H1 (cell line): ENCODE results near the gene ADRA2B. TPM values are rescaled to one million over a fixed set of nuclear protein-coding genes. Genes with fewer than 3 reads are reported as not detected.
A peak's percentile ranks its signal among the peaks of the same experiment; 100 is the strongest.

Experiments used
- CTCF ChIA-PET: fragments of 300-600 bp; sonication (Branson Sonifier 250); formaldehyde crosslinking; loops from one replicate; lab custom pipeline; 2021; ENCODE audit not compliant: partially characterized antibody; lab: Charles Lee
- POLR2A ChIA-PET: fragments of 300-600 bp; sonication (Branson Sonifier 250); formaldehyde crosslinking; loops from one replicate; lab custom pipeline; 2021; ENCODE audit warnings: inconsistent platforms; ENCODE audit not compliant: partially characterized antibody; lab: Charles Lee
- DNase-seq, 2 experiments: peaks; one replicate each; pipeline versions ENCODE4 v3.0.0 to v3.0.0-alpha.2; 2010 to 2022; ENCODE audit warnings: low spot score in 2 of 2, low read depth in 1 of 2, mixed read lengths in 1 of 2
- FAIRE-seq: peaks from 2 replicates; lab custom pipeline; 2011; peaks lifted over from hg19 to GRCh38; lab: Jason Lieb, UNC
- H2AFZ ChIP-seq: 2 replicates; pipeline ENCODE4 v1.8.1; 2012; ENCODE audit warnings: low read length, inconsistent platforms
- H2AK5ac ChIP-seq: 2 replicates; pipeline ENCODE4 v1.6.1; 2013; ENCODE audit warnings: low read depth, low read length
- H2BK120ac ChIP-seq: replicated peaks from 2 replicates; pipeline ENCODE3; 2013; ENCODE audit warnings: low read depth, low read length, inconsistent platforms
- H2BK12ac ChIP-seq: 2 replicates; pipeline ENCODE4 v1.6.1; 2013; ENCODE audit warnings: low read depth, low read length
- H2BK15ac ChIP-seq: 2 replicates; pipeline ENCODE4 v1.6.1; 2013; ENCODE audit warnings: low read length
- H2BK20ac ChIP-seq: 2 replicates; pipeline ENCODE4 v1.6.1; 2013; ENCODE audit warnings: low read length
- H2BK5ac ChIP-seq: 2 replicates; pipeline ENCODE4 v1.6.1; 2013; ENCODE audit warnings: low read depth, low read length
- H3K14ac ChIP-seq: 2 replicates; pipeline ENCODE4 v1.6.1; 2013; ENCODE audit warnings: inconsistent platforms; ENCODE audit not compliant: insufficient read length
- H3K18ac ChIP-seq: 2 replicates; pipeline ENCODE4 v1.6.1; 2013; ENCODE audit warnings: low read length; ENCODE audit errors: extremely low read depth
- H3K23ac ChIP-seq: 2 replicates; pipeline ENCODE4 v1.6.1; 2013; ENCODE audit warnings: inconsistent platforms; ENCODE audit not compliant: insufficient read length
- H3K23me2 ChIP-seq: 2 replicates; pipeline ENCODE4 v1.6.1; 2013; ENCODE audit warnings: low read depth, low read length
- H3K27ac ChIP-seq: 2 replicates; pipeline ENCODE4 v1.6.1; 2011; ENCODE audit warnings: low read depth, low read length, inconsistent platforms
- H3K27me3 ChIP-seq, 4 experiments: replicated peaks in 1 of 4; 1 replicate in 1 of 4; 2 replicates in 3 of 4; pipeline versions ENCODE4 v1.6.1 to v1.8.1; 2011 to 2013; ENCODE audit warnings: low read length in 3 of 4, mild to moderate bottlenecking in 3 of 4, inconsistent platforms in 2 of 4, mixed read lengths in 2 of 4, moderate library complexity in 1 of 4; ENCODE audit not compliant: control insufficient read depth in 3 of 4, insufficient read depth in 3 of 4; ENCODE audit errors: extremely low read depth in 1 of 4
- H3K36me3 ChIP-seq, 4 experiments: 2 replicates each; pipeline versions ENCODE4 v1.6.1 to v1.8.1; 2011 to 2013; ENCODE audit warnings: mild to moderate bottlenecking in 4 of 4, low read length in 3 of 4, moderate library complexity in 2 of 4, control low read depth in 1 of 4, inconsistent platforms in 1 of 4; ENCODE audit not compliant: insufficient read depth in 4 of 4, control insufficient read depth in 2 of 4
- H3K4ac ChIP-seq: replicated peaks from 2 replicates; pipeline ENCODE3; 2013; ENCODE audit warnings: low read length, low read depth, mixed read lengths, inconsistent platforms; ENCODE audit not compliant: insufficient read length
- H3K4me1 ChIP-seq, 4 experiments: replicated peaks in 1 of 4; 1 replicate in 1 of 4; 2 replicates in 3 of 4; pipeline versions ENCODE4 v1.6.1 to v1.8.1; 2011 to 2013; ENCODE audit warnings: low read length in 3 of 4, inconsistent platforms in 2 of 4, mixed read lengths in 1 of 4; ENCODE audit not compliant: insufficient read depth in 4 of 4, control insufficient read depth in 3 of 4
- H3K4me2 ChIP-seq, 2 experiments: 2 replicates each; pipeline versions ENCODE4 v1.6.1 to v1.8.1; 2011 to 2013; ENCODE audit warnings: low read depth in 2 of 2, low read length in 2 of 2, control low read depth in 1 of 2, inconsistent platforms in 1 of 2, mild to moderate bottlenecking in 1 of 2; ENCODE audit not compliant: insufficient read depth in 1 of 2
- H3K4me3 ChIP-seq, 4 experiments: fragments of 200-600, 300-600 bp in 1 of 4; sonication (generic), shearing (Covaris generic), sonication (Bioruptor Twin) in 1 of 4; 2 replicates each; pipeline versions ENCODE4 v1.5.1 to v1.8.1; 2011 to 2016; ENCODE audit warnings: low read length in 4 of 4, low read depth in 3 of 4, control low read depth in 2 of 4, inconsistent platforms in 2 of 4, mild to moderate bottlenecking in 2 of 4, mixed read lengths in 1 of 4, moderate library complexity in 1 of 4; ENCODE audit not compliant: insufficient read depth in 2 of 4; ENCODE audit errors: extremely low read depth in 1 of 4
- H3K56ac ChIP-seq: replicated peaks from 2 replicates; pipeline ENCODE3; 2013; ENCODE audit warnings: low read depth, mild to moderate bottlenecking, mixed read lengths, low read length, inconsistent platforms; ENCODE audit not compliant: insufficient read length
- H3K79me1 ChIP-seq: 2 replicates; pipeline ENCODE4 v1.6.1; 2013; ENCODE audit warnings: low read depth, low read length, control low read depth
- H3K79me2 ChIP-seq, 2 experiments: 2 replicates each; pipeline versions ENCODE4 v1.6.1 to v1.8.1; 2012 to 2013; ENCODE audit warnings: low read length in 2 of 2, mild to moderate bottlenecking in 2 of 2, inconsistent platforms in 1 of 2; ENCODE audit not compliant: insufficient read depth in 2 of 2, control insufficient read depth in 1 of 2
- H3K9ac ChIP-seq, 4 experiments: replicated peaks in 1 of 4; 1 replicate in 1 of 4; 2 replicates in 3 of 4; pipeline versions ENCODE4 v1.6.1 to v1.8.1; 2011 to 2013; ENCODE audit warnings: low read depth in 3 of 4, low read length in 3 of 4, control low read depth in 2 of 4, mild to moderate bottlenecking in 2 of 4, moderate library complexity in 2 of 4, inconsistent platforms in 1 of 4; ENCODE audit errors: extremely low read depth in 1 of 4
- H3K9me3 ChIP-seq, 2 experiments: 2 replicates each; pipeline versions ENCODE4 v1.6.1 to v1.8.1; 2012 to 2013; ENCODE audit warnings: mild to moderate bottlenecking in 2 of 2, moderate library complexity in 2 of 2, control low read depth in 1 of 2, inconsistent platforms in 1 of 2, low read depth in 1 of 2, low read length in 1 of 2, mixed read lengths in 1 of 2; ENCODE audit not compliant: insufficient read depth in 2 of 2
- H4K20me1 ChIP-seq, 2 experiments: replicated peaks in 1 of 2; 2 replicates each; pipeline versions ENCODE3 to v1.8.1; 2011 to 2013; ENCODE audit warnings: inconsistent platforms in 2 of 2, low read length in 2 of 2, mild to moderate bottlenecking in 1 of 2; ENCODE audit not compliant: insufficient read depth in 2 of 2, control insufficient read depth in 1 of 2
- H4K5ac ChIP-seq: 2 replicates; pipeline ENCODE4 v1.6.1; 2013; ENCODE audit warnings: low read length, low read depth, mixed read lengths, inconsistent platforms; ENCODE audit not compliant: insufficient read length
- H4K8ac ChIP-seq: 2 replicates; pipeline ENCODE4 v1.8.0; 2013; ENCODE audit warnings: mild to moderate bottlenecking, moderate library complexity, low read length, inconsistent platforms; ENCODE audit not compliant: insufficient read depth; ENCODE audit errors: extremely low read depth
- H4K91ac ChIP-seq: replicated peaks from 2 replicates; pipeline ENCODE3; 2013; ENCODE audit warnings: low read length, mixed read lengths, inconsistent platforms; ENCODE audit not compliant: insufficient read length
- BCL11A ChIP-seq, 2 experiments: IDR thresholded peaks; one replicate each; pipeline ENCODE4 v1.6.1; 2011; ENCODE audit warnings: low read depth in 2 of 2, low read length in 2 of 2, mild to moderate bottlenecking in 2 of 2
- CREB1 ChIP-seq: IDR thresholded peaks from 2 replicates; pipeline ENCODE4 v1.6.1; 2012; ENCODE audit warnings: inconsistent platforms
- KDM4A ChIP-seq: IDR thresholded peaks from one replicate; pipeline ENCODE4 v1.7.1; 2012; ENCODE audit warnings: low read depth, mild to moderate bottlenecking, moderate library complexity, low read length, inconsistent platforms; ENCODE audit not compliant: severe bottlenecking
- TAF7 ChIP-seq: optimal IDR thresholded peaks from 2 replicates; pipeline ENCODE3; 2011; ENCODE audit warnings: low read depth, mild to moderate bottlenecking, inconsistent platforms, low read length, moderate library complexity, borderline replicate concordance
- YY1 ChIP-seq: IDR thresholded peaks from 2 replicates; pipeline ENCODE4 v1.6.1; 2011; ENCODE audit warnings: low read depth, mild to moderate bottlenecking, low read length
- WGBS, 2 experiments: shearing (Covaris generic) in 1 of 2; methylation state at CpG; one replicate each; pipeline versions ENCODE4 v1.1.6 to v1.1.7; 2013 to 2015; ENCODE audit warnings: low lambda C conversion rate in 2 of 2, mixed read lengths in 2 of 2, inconsistent platforms in 1 of 2, low coverage in 1 of 2, missing lambda C conversion rate in 1 of 2; ENCODE audit not compliant: insufficient replicate concordance in 2 of 2, insufficient coverage in 1 of 2, insufficient read length in 1 of 2; ENCODE audit errors: extremely low coverage in 1 of 2, missing lambda C conversion rate in 1 of 2; 5-methylcytosine and 5-hydroxymethylcytosine counted together
- polyA plus RNA-seq, 7 experiments: library from polyadenylated mRNA; depleted of rRNA in 3 of 7; stranded (reverse) in 5 of 7; unstranded in 2 of 7; fragments of >200 nt in 5 of 7; fragments of 200-250 nt in 2 of 7; gene quantifications; 1 replicate in 5 of 7; 2 replicates in 1 of 7; 4 replicates in 1 of 7; pipeline versions ENCODE4 v1.2.1 to v1.2.3, GENCODE V29; 2011 to 2013; ENCODE audit warnings: missing spikeins in 2 of 7, mixed read lengths in 2 of 7
- total RNA-seq: library from RNA; stranded (reverse); fragmentation: NEBNext Ultra II Directional; extraction: Animal tissue kit (Norgen Biotek cat#: 25700); gene quantifications from 2 replicates; pipeline ENCODE4 v1.2.1, GENCODE V29; 2021

The ADRA2B gene
- total and polyA plus RNA-seq, 2 of the 8 experiments (the other 6 are each of a cell fraction or from before 2014, with no cell fraction given): 5.8 to 6.5 TPM

DNA sequence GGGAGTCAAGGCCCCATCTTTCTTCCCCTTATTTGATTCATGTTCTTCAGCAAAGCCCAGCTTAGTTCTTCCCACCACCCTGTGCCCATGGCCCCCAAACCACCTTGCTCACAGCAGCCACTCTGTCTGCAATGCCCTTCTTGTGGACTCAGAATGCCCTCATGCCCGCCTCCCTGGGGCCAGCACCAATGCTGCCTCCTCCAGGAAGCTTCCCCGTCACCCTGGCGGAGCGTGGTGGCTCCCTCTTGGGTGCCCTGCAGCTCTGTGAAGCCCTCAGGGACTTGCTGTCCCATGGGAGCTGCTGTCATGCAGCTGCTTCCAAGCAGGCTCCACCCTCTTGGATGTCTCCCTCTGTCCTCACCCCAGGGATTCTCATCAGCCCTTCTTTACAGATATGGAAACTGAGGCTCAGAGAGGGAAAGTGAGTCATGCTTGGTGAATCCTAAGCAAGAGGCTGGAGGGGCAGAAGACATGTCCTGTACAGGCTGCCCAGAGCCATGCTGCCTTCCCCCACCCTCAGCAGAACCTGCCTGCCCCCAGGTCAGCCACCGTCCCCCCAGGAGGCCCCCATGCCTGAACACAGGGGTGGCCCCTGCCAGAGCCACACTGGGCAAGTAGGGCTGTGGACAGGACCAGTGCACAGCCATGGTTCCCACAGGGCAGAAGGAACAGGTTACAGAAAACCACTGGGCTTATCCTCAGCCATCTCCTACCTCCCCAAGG is 40.7 kb upstream of the ADRA2B start:
- no peak overlapping the region for H2BK15ac ChIP-seq
- no peaks in the 10 kb centered on the region for H3K79me2 ChIP-seq
- H3K27ac ChIP-seq: no peak overlapping the region
- no peak overlapping the region for H3K4me3 ChIP-seq
- H3K18ac ChIP-seq: peak overlapping the region; percentile 13; the same call in 1 of the 2 replicates
- no peak overlapping the region for H2BK20ac ChIP-seq
- peaks cover 0 to 17% (median 4%) of the 10 kb centered on the region in 4 experiments; a peak in 6 of 7 replicates for H3K4me1 ChIP-seq
- ChIA-PET POLR2A (interaction anchor here (1.5 kb wide), 1 partner anchor 13 kb away, joined by 3 read pairs; no protein-coding TSS in a partner anchor), CTCF (interaction anchor here (0.5 to 1.1 kb wide), 2 partner anchors 17 to 115 kb away, joined by 3 read pairs; no protein-coding TSS in a partner anchor)
- no peaks in the 10 kb centered on the region for H3K79me1 ChIP-seq
- H3K4ac ChIP-seq: no peak overlapping the region
- no peak overlapping the region for H2BK120ac ChIP-seq
- no peaks in the 10 kb centered on the region for H3K36me3 ChIP-seq
- no peak overlapping the region for H4K8ac ChIP-seq
- H3K14ac ChIP-seq: no peak overlapping the region
- H4K91ac ChIP-seq: no peak overlapping the region
- H2AK5ac ChIP-seq: no peak overlapping the region
- H3K9ac ChIP-seq: no peak overlapping the region
- H4K5ac ChIP-seq: no peak overlapping the region
- no peak overlapping the region for H3K4me2 ChIP-seq
- no peak for DNase-seq
- 92% methylated on average over 5 of the region's 5 CpGs; no CpG with 5 or more reads in 1 of the 2 experiments for WGBS, 2 experiments
- no peaks in the 10 kb centered on the region for H3K9me3 ChIP-seq
- H3K56ac ChIP-seq: no peak overlapping the region
- no peak overlapping the region for H2BK12ac ChIP-seq
- H2BK5ac ChIP-seq: 0 out of 2 replicates have a peak overlapping the region, but pooled peaks have one; percentile 44
- H2AFZ ChIP-seq: no peak overlapping the region
- no peaks in the 10 kb centered on the region; a peak in 1 of 7 replicates for H3K27me3 ChIP-seq
- H4K20me1 ChIP-seq: no peaks in the 10 kb centered on the region
- FAIRE-seq: no peak
- no peak overlapping the region for H3K23ac ChIP-seq
- TF ChIP-seq TAF7: no peak
- TF ChIP-seq BCL11A (IDR thresholded peaks at IDR 0.05; ENCODE audit: low read depth in 2 of 2, low read length in 2 of 2): no peak
- TF ChIP-seq CREB1: no peak
- TF ChIP-seq KDM4A: no peak
- TF ChIP-seq YY1: no peak
- TF ChIP-seq, all 59 proteins: peak for 0
- no peaks in the 10 kb centered on the region; the same call in 1 of the 2 replicates for H3K23me2 ChIP-seq
